Measurements from ENCODE around the gene CYB561D1.

CYB561D1 gene

GRCh38 chr1:109509176-109510134, 15.6 kb downstream of the CYB561D1 start, which contains the start of gene AMIGO1:
Gene AMIGO1 (minus strand): TSS chr1:109509727. CDS start chr1:109508912, 815 bp downstream.
- peak; percentile 85 for DNase-seq (ENCODE audit: low spot score)
- no peak for TF ChIP-seq CTCF (IDR thresholded peaks at IDR 0.05; ENCODE audit: extremely low read depth, missing control alignments)

GRCh38 chr1:109513110-109513710, 19.3 kb downstream of the CYB561D1 start:
- no peak for TF ChIP-seq CTCF (IDR thresholded peaks at IDR 0.05; ENCODE audit: extremely low read depth, missing control alignments)
- no peak for DNase-seq (ENCODE audit: low spot score)

GRCh38 chr1:109514846-109515245, 21.0 kb downstream of the CYB561D1 start:
- no peak for DNase-seq (ENCODE audit: low spot score)
- TF ChIP-seq CTCF (IDR thresholded peaks at IDR 0.05; ENCODE audit: extremely low read depth, missing control alignments): no peak

- no peak for DNase-seq (ENCODE audit: low spot score)
- TF ChIP-seq CTCF (IDR thresholded peaks at IDR 0.05; ENCODE audit: extremely low read depth, missing control alignments): no peak
Measured at GRCh38 chr1:109516872-109517271, 23.0 kb downstream of the CYB561D1 start.

GRCh38 chr1:109517337-109517736, 23.4 kb downstream of the CYB561D1 start:
- no peak for DNase-seq (ENCODE audit: low spot score)

GRCh38 chr1:109521002-109521951, 27.4 kb downstream of the CYB561D1 start:
- no peak for TF ChIP-seq CTCF (IDR thresholded peaks at IDR 0.05; ENCODE audit: extremely low read depth, missing control alignments)
- no peak for DNase-seq (ENCODE audit: low spot score)

More at GRCh38 chr1:109517337-109517736, 23.4 kb downstream of the CYB561D1 start:
- TF ChIP-seq CTCF (IDR thresholded peaks at IDR 0.05; ENCODE audit: extremely low read depth, missing control alignments): no peak

All from GM20000 (cell line).